GM12891 (cell line): ENCODE results near the gene PTPRG.

Experiments
- PAX5 ChIP-seq: IDR thresholded peaks from 2 replicates; pipeline ENCODE4 v1.6.1; 2011; ENCODE audit warnings: low read length, moderate library complexity, mild to moderate bottlenecking; ENCODE audit not compliant: insufficient read depth, severe bottlenecking
- POLR2A ChIP-seq: IDR thresholded peaks from 2 replicates; pipeline ENCODE4 v1.6.1; 2011; ENCODE audit warnings: low read depth, low read length, control low read depth
- POLR2AphosphoS5 ChIP-seq: IDR thresholded peaks from 2 replicates; pipeline ENCODE4 v1.6.1; 2011; ENCODE audit warnings: low read depth, low read length, control low read depth
- POU2F2 ChIP-seq: IDR thresholded peaks from 2 replicates; pipeline ENCODE4 v1.6.1; 2011; ENCODE audit warnings: low read depth, mild to moderate bottlenecking, control low read depth, low read length, moderate library complexity
- SPI1 ChIP-seq: IDR thresholded peaks from 2 replicates; pipeline ENCODE4 v1.6.1; 2011; ENCODE audit warnings: low read depth, low read length, control low read depth
- TAF1 ChIP-seq: IDR thresholded peaks from 2 replicates; pipeline ENCODE4 v1.6.1; 2011; ENCODE audit warnings: low read depth, low read length, control low read depth

- TF ChIP-seq POLR2AphosphoS5 = no peak
- no peak for TF ChIP-seq TAF1
- TF ChIP-seq POLR2A = no peak
- no peak for TF ChIP-seq SPI1
- TF ChIP-seq PAX5 = no peak
- no peak for TF ChIP-seq POU2F2
Measured at GRCh38 chr3:61625429-61625828, 64.1 kb downstream of the PTPRG start.
